GM12864 (cell line): ENCODE measurements around the gene KCNN4.

Source experiments
- DNase-seq: peaks from one replicate; pipeline ENCODE4 v3.0.0-alpha.2; 2011; ENCODE audit warnings: low read depth
- H3K4me3 ChIP-seq: 2 replicates; pipeline ENCODE4 v1.5.1; 2011; ENCODE audit warnings: mild to moderate bottlenecking, low read depth, low read length, control low read depth
- TF ChIP-seq, protein P1 (sequence below): IDR thresholded peaks from 2 replicates; pipeline ENCODE4 v1.5.1; 2011; ENCODE audit warnings: low read depth, mild to moderate bottlenecking, moderate library complexity, low read length, control low read depth, inconsistent platforms; ENCODE audit errors: missing control alignments

The KCNN4 gene

DNA sequence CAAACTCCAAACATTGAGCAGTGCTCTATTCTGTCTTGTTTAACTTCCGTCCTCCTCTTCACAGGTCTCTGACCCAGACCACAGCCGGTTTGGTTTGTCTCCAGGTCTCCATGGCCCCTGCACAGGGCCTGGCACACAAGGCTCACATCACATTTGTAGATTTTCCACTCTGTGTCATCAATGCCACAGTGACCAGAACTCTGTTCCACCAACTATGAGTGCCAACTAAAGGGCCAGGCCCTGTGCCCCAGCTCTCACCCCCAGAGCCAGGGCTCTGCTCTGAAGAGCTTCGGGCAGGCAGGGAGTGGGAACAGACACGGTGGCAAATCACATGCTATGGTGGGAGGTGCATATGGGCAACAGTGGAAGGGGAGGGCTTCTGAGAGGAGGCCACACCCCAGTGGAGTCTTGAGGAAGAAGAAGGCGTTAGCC is 42.0 kb downstream of the KCNN4 start:
- no peak for DNase-seq
- no peak overlapping the region for H3K4me3 ChIP-seq
- TF ChIP-seq, protein P1, sequence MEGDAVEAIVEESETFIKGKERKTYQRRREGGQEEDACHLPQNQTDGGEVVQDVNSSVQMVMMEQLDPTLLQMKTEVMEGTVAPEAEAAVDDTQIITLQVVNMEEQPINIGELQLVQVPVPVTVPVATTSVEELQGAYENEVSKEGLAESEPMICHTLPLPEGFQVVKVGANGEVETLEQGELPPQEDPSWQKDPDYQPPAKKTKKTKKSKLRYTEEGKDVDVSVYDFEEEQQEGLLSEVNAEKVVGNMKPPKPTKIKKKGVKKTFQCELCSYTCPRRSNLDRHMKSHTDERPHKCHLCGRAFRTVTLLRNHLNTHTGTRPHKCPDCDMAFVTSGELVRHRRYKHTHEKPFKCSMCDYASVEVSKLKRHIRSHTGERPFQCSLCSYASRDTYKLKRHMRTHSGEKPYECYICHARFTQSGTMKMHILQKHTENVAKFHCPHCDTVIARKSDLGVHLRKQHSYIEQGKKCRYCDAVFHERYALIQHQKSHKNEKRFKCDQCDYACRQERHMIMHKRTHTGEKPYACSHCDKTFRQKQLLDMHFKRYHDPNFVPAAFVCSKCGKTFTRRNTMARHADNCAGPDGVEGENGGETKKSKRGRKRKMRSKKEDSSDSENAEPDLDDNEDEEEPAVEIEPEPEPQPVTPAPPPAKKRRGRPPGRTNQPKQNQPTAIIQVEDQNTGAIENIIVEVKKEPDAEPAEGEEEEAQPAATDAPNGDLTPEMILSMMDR, result no peak

DNA sequence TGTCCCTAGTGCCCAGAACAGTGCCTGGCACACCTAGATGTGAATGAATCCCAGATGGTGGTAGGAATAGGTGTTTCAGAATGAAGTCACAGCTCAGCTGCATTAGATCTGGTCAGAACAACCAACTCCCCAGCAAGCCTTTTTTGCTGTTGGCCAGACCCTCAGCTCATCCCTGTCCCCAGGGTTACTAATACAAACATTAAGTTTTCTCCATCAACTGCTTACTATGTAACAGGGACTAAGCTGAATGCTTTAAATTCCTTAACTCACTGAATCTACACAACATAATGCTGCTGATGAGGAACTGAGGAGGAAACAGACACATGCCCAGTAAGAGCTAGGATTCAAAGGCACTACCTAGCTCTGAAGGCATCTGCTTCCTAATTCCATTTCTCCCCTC is 44.8 kb downstream of the KCNN4 start:
- DNase-seq, result no peak
- H3K4me3 ChIP-seq, result no peak overlapping the region
- TF ChIP-seq, protein P1, result no peak

- DNase-seq, result no peak
- TF ChIP-seq, protein P1, result no peak
- H3K4me3 ChIP-seq, result no peak overlapping the region
These were observed 45.8 kb downstream of the KCNN4 start for GRCh38 chr19:43735013-43735412.

GRCh38 chr19:43731846-43732245 is 48.9 kb downstream of the KCNN4 start:
- H3K4me3 ChIP-seq, result no peak overlapping the region
- no peak for DNase-seq
- TF ChIP-seq, protein P1, result no peak

- TF ChIP-seq, protein P1, result no peak
- H3K4me3 ChIP-seq, result no peak overlapping the region
- no peak for DNase-seq
These were observed 49.4 kb downstream of the KCNN4 start for GRCh38 chr19:43731346-43731745.

DNA sequence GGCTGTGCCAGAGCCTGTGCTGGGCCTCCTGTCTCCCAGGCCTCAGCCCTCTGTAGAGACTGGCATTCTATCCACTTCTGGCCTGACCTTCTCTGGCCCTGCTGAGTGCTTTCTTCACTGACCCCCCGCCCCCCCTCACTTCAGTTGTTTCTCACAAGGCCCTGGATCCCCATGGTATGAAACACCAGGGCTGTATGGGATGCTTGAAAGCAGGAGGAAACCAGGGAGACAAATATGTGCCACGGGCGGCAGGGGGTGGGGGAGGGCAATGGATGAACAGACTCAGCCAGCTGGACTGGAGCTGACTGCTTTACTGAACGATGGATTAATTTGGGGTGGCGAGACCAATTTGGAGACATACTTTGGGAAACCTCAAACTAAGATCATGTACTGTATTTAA is 50.9 kb downstream of the KCNN4 start:
- no peak for DNase-seq
- TF ChIP-seq, protein P1, result no peak
- no peak overlapping the region for H3K4me3 ChIP-seq

DNA sequence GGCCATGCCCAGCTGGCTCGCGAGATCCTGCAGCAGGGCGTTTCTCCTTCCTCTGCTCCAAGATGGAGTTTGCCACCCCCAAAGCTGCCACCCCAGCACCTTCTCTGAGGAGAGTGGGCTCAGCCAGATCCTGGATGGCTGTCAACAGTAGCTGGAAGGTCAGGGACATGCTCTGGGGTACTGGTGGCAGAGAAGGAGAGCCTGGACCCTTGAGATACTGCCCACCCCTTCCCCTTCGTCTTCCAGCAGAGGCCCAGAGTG is 53.2 kb downstream of the KCNN4 start:
- no peak for DNase-seq
- H3K4me3 ChIP-seq, result no peak overlapping the region
- TF ChIP-seq, protein P1, result no peak
